SK-N-SH (cell line): Measurements from ENCODE around the gene FETUB. TPM values are rescaled to one million over a fixed set of nuclear protein-coding genes. Genes with fewer than 3 reads are reported as not detected.

Experiments
- CTCF ChIA-PET: fragments of 300-600, 350-600 bp; formaldehyde crosslinking; extraction: SDS; loops from one replicate; lab custom pipeline; 2021; lab: Yijun Ruan, JAX
- POLR2A ChIA-PET: fragments of 350-600 bp; sonication (Branson Sonifier 250); formaldehyde crosslinking; extraction: SDS; loops from one replicate; lab custom pipeline; 2020; ENCODE audit warnings: antibody characterized with exemption, inconsistent platforms; lab: Yijun Ruan, JAX
- DNase-seq: peaks from one replicate; pipeline ENCODE4 v3.0.0; 2012
- H2AFZ ChIP-seq: fragments of 200-600 bp; sonication (generic); 2 replicates; pipeline ENCODE4 v1.8.1; 2016; ENCODE audit warnings: antibody characterized with exemption, mild to moderate bottlenecking, low read depth
- H3F3A ChIP-seq: fragments of 200-600 bp; sonication (generic); replicated peaks from 2 replicates; pipeline ENCODE3; 2016; ENCODE audit warnings: antibody characterized with exemption, mild to moderate bottlenecking; ENCODE audit not compliant: insufficient read depth
- H3K27ac ChIP-seq, 2 experiments: fragments of 200-500 bp in 1 of 2; fragments of 200-600 bp in 1 of 2; sonication (Bioruptor generic) in 1 of 2; sonication (generic), shearing (Covaris generic) in 1 of 2; 2 replicates each; pipeline versions ENCODE4 v1.5.1 to v1.6.1; 2014 to 2016; ENCODE audit warnings: low read depth in 2 of 2, inconsistent platforms in 1 of 2, low read length in 1 of 2, mild to moderate bottlenecking in 1 of 2, mixed read lengths in 1 of 2
- H3K27me3 ChIP-seq: fragments of 200-600 bp; sonication (generic), shearing (Covaris generic); 2 replicates; pipeline ENCODE4 v1.6.1; 2016; ENCODE audit warnings: mixed run types; ENCODE audit not compliant: insufficient read depth
- H3K36me3 ChIP-seq, 2 experiments: fragments of 200-500 bp in 1 of 2; fragments of 200-600 bp in 1 of 2; sonication (Bioruptor generic) in 1 of 2; sonication (generic) in 1 of 2; replicated peaks in 1 of 2; 2 replicates each; pipeline versions ENCODE3 to v1.5.1; 2014 to 2016; ENCODE audit warnings: low read length in 1 of 2, mild to moderate bottlenecking in 1 of 2; ENCODE audit not compliant: insufficient read depth in 2 of 2, control insufficient read depth in 1 of 2
- H3K4me1 ChIP-seq, 2 experiments: fragments of 200-500 bp in 1 of 2; fragments of 200-600 bp in 1 of 2; sonication (Bioruptor generic) in 1 of 2; sonication (generic), shearing (Covaris generic) in 1 of 2; 2 replicates each; pipeline versions ENCODE4 v1.5.1 to v1.6.1; 2014 to 2016; ENCODE audit warnings: low read depth in 1 of 2, low read length in 1 of 2, mixed run types in 1 of 2; ENCODE audit not compliant: insufficient read depth in 2 of 2, control insufficient read depth in 1 of 2
- H3K4me2 ChIP-seq: fragments of 200-600 bp; sonication (generic), shearing (Covaris generic); 2 replicates; pipeline ENCODE4 v1.6.1; 2017; ENCODE audit warnings: mixed run types
- H3K4me3 ChIP-seq, 2 experiments: fragments of 200-500 bp in 1 of 2; fragments of 200-600 bp in 1 of 2; sonication (Bioruptor generic) in 1 of 2; sonication (generic), shearing (Covaris generic) in 1 of 2; 2 replicates each; pipeline versions ENCODE4 v1.5.1 to v1.8.1; 2014 to 2016; ENCODE audit warnings: low read depth in 2 of 2, inconsistent platforms in 1 of 2, low read length in 1 of 2, mild to moderate bottlenecking in 1 of 2, mixed read lengths in 1 of 2, moderate library complexity in 1 of 2
- H3K79me2 ChIP-seq: fragments of 200-600 bp; sonication (generic); 2 replicates; pipeline ENCODE4 v1.8.1; 2017; ENCODE audit warnings: mild to moderate bottlenecking; ENCODE audit not compliant: insufficient read depth
- H3K9ac ChIP-seq: fragments of 200-600 bp; sonication (generic); 2 replicates; pipeline ENCODE4 v1.6.1; 2017; ENCODE audit warnings: mixed run types
- H3K9me2 ChIP-seq: fragments of 200-600 bp; sonication (generic); 2 replicates; pipeline ENCODE4 v1.6.1; 2017; ENCODE audit warnings: mixed run types
- H3K9me3 ChIP-seq: fragments of 200-600 bp; sonication (generic); 2 replicates; pipeline ENCODE4 v1.6.1; 2017; ENCODE audit warnings: mixed run types, mild to moderate bottlenecking, moderate library complexity
- H4K20me1 ChIP-seq: fragments of 200-600 bp; sonication (generic); 2 replicates; pipeline ENCODE4 v1.6.1; 2017; ENCODE audit warnings: mild to moderate bottlenecking, mixed run types; ENCODE audit not compliant: insufficient read depth
- CHD2 ChIP-seq: fragments of 150-350 bp; IDR thresholded peaks from 2 replicates; pipeline ENCODE4 v1.6.1; 2018; ENCODE audit warnings: low read length; ENCODE audit not compliant: partially characterized antibody
- ELF1 ChIP-seq: IDR thresholded peaks from 2 replicates; pipeline ENCODE4 v1.4.0; 2012
- EP300 ChIP-seq, 2 experiments: IDR thresholded peaks; 2 replicates each; pipeline versions ENCODE4 v1.4.0 to v1.6.1; 2012; ENCODE audit warnings: borderline replicate concordance in 1 of 2, low read depth in 1 of 2, low read length in 1 of 2
- FOSL2 ChIP-seq: IDR thresholded peaks from 2 replicates; pipeline ENCODE4 v1.4.0; 2012; ENCODE audit warnings: low read depth, mild to moderate bottlenecking, moderate library complexity, borderline replicate concordance
- FOXJ3 ChIP-seq: sonication (generic); formaldehyde crosslinking; IDR thresholded peaks from 2 replicates; pipeline ENCODE4 v1.5.1; 2020; ENCODE audit warnings: mild to moderate bottlenecking, missing genetic modification reagents
- GABPA ChIP-seq: IDR thresholded peaks from 2 replicates; pipeline ENCODE4 v1.4.0; 2012; ENCODE audit warnings: low read depth, mild to moderate bottlenecking
- GATA2 ChIP-seq: sonication (generic); formaldehyde crosslinking; IDR thresholded peaks from 2 replicates; pipeline ENCODE4 v1.5.0; 2020; ENCODE audit warnings: mild to moderate bottlenecking, missing genetic modification reagents
- JUND ChIP-seq: IDR thresholded peaks from 2 replicates; pipeline ENCODE4 v1.4.0; 2012
- MXI1 ChIP-seq: IDR thresholded peaks from 2 replicates; pipeline ENCODE4 v1.6.1; 2012; ENCODE audit warnings: mild to moderate bottlenecking, low read depth, low read length, improper control_type of control experiment
- NFIC ChIP-seq: IDR thresholded peaks from 2 replicates; pipeline ENCODE4 v1.4.0; 2012; ENCODE audit warnings: borderline replicate concordance
- NRF1 ChIP-seq: IDR thresholded peaks from 2 replicates; pipeline ENCODE4 v1.6.1; 2012; ENCODE audit warnings: low read depth, mild to moderate bottlenecking, low read length
- POLR2AphosphoS5 ChIP-seq: IDR thresholded peaks from 2 replicates; pipeline ENCODE4 v1.6.1; 2012; ENCODE audit warnings: low read depth, low read length
- RAD21 ChIP-seq: IDR thresholded peaks from 2 replicates; pipeline ENCODE4 v1.6.1; 2012; ENCODE audit warnings: mild to moderate bottlenecking, low read length
- RCOR1 ChIP-seq: fragments of 150-350 bp; IDR thresholded peaks from 2 replicates; pipeline ENCODE4 v1.6.1; 2017; ENCODE audit warnings: antibody characterized with exemption, low read length
- RFX5 ChIP-seq: IDR thresholded peaks from 2 replicates; pipeline ENCODE4 v1.6.1; 2012; ENCODE audit warnings: mild to moderate bottlenecking, improper control_type of control experiment, low read length
- SMC3 ChIP-seq: IDR thresholded peaks from 2 replicates; pipeline ENCODE4 v1.6.1; 2012; ENCODE audit warnings: low read depth, low read length, improper control_type of control experiment
- TCF12 ChIP-seq: IDR thresholded peaks from 2 replicates; pipeline ENCODE4 v1.4.0; 2012
- TEAD4 ChIP-seq: IDR thresholded peaks from 2 replicates; pipeline ENCODE4 v1.4.0; 2012; ENCODE audit warnings: mild to moderate bottlenecking, borderline replicate concordance; ENCODE audit not compliant: insufficient read depth
- USF2 ChIP-seq: fragments of 150-350 bp; IDR thresholded peaks from 2 replicates; pipeline ENCODE4 v1.6.1; 2017; ENCODE audit warnings: antibody characterized with exemption, low read length, low read depth, borderline replicate concordance
- YY1 ChIP-seq: IDR thresholded peaks from 2 replicates; pipeline ENCODE4 v1.4.0; 2012; ENCODE audit warnings: low read depth, mild to moderate bottlenecking
- whole genome bisulfite sequencing: methylation state at CpG from one replicate; pipeline ENCODE4 v1.1.6; 2017; ENCODE audit warnings: low lambda C conversion rate; 5-methylcytosine and 5-hydroxymethylcytosine counted together
- polyA plus RNA-seq, 3 experiments: library from polyadenylated mRNA; depleted of rRNA; stranded (reverse); fragments of >200 nt; gene quantifications; 2 replicates each; pipeline ENCODE4 v1.2.3, GENCODE V29; 2012
- TF ChIP-seq, protein P1 (sequence below): IDR thresholded peaks from 2 replicates; pipeline ENCODE4; 2012
- TF ChIP-seq, protein P2 (sequence below): fragments of 150-350 bp; IDR thresholded peaks from 2 replicates; pipeline ENCODE4 v1.6.1; 2016; ENCODE audit warnings: mild to moderate bottlenecking, low read depth, low read length
- TF ChIP-seq, protein P3 (sequence below): IDR thresholded peaks from 2 replicates; pipeline ENCODE4 v1.4.0; 2012; ENCODE audit warnings: low read depth, borderline replicate concordance

Gene FETUB
- polyA plus RNA-seq, 1 of the 3 experiments (the other 2 are of a cell fraction) = 0.05 TPM

- no peaks in the 10 kb centered on the region for H3K36me3 ChIP-seq
- H3K4me3 ChIP-seq = no peak overlapping the region
- no peaks in the 10 kb centered on the region for H3K79me2 ChIP-seq
- ChIA-PET POLR2A (no interaction called here), CTCF (interaction anchor here (0.9 kb wide), 1 partner anchor 79 kb away, joined by 3 read pairs; no protein-coding TSS in a partner anchor)
- H3K4me1 ChIP-seq = no peaks in the 10 kb centered on the region; a peak in 1 of 4 replicates
- no peaks in the 10 kb centered on the region for H3K9me2 ChIP-seq
- no peaks in the 10 kb centered on the region for H4K20me1 ChIP-seq
- H3F3A ChIP-seq = no peaks in the 10 kb centered on the region
- TF ChIP-seq NRF1 (no peak), CHD2 (no peak), JUND (no peak), RAD21 (no peak), USF2 (no peak), MXI1 (no peak), GATA2 (no peak), RFX5 (no peak), GABPA (no peak), SMC3 (no peak), YY1 (no peak), POLR2AphosphoS5 (no peak), RCOR1 (no peak), FOXJ3 (CRISPR knock-in tag) (no peak), TCF12 (no peak), FOSL2 (no peak), TEAD4 (no peak)
- TF ChIP-seq, protein P1, sequence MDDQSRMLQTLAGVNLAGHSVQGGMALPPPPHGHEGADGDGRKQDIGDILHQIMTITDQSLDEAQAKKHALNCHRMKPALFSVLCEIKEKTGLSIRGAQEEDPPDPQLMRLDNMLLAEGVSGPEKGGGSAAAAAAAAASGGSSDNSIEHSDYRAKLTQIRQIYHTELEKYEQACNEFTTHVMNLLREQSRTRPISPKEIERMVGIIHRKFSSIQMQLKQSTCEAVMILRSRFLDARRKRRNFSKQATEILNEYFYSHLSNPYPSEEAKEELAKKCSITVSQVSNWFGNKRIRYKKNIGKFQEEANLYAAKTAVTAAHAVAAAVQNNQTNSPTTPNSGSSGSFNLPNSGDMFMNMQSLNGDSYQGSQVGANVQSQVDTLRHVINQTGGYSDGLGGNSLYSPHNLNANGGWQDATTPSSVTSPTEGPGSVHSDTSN = no peak
- TF ChIP-seq, all 33 proteins: peak for 0
- no peak overlapping the region for H3K9ac ChIP-seq
- H2AFZ ChIP-seq = no peak overlapping the region
- 38% methylated on average over 6 of the region's 6 CpGs for WGBS
- no peaks in the 10 kb centered on the region for H3K9me3 ChIP-seq
- no peak overlapping the region for H3K4me2 ChIP-seq
- no peak overlapping the region for H3K27ac ChIP-seq
- DNase-seq = no peak
- no peaks in the 10 kb centered on the region; the same call in 1 of the 2 replicates for H3K27me3 ChIP-seq
Measured at GRCh38 chr3:186694288-186695032, 54.3 kb downstream of the FETUB start.

- 59% methylated on average over 2 of the region's 2 CpGs for WGBS
- Histone ChIP-seq H3K9ac (no peak overlapping the region), H3K36me3 (no peaks in the 10 kb centered on the region), H3K27ac (no peak overlapping the region), H3K9me2 (no peaks in the 10 kb centered on the region), H2AFZ (no peak overlapping the region), H4K20me1 (no peaks in the 10 kb centered on the region), H3K79me2 (no peaks in the 10 kb centered on the region), H3F3A (no peaks in the 10 kb centered on the region), H3K4me1 (no peaks in the 10 kb centered on the region; a peak in 1 of 4 replicates), H3K9me3 (no peaks in the 10 kb centered on the region), H3K4me2 (no peak overlapping the region), H3K27me3 (no peaks in the 10 kb centered on the region; the same call in 1 of the 2 replicates), H3K4me3 (no peak overlapping the region)
- ChIA-PET POLR2A (no interaction called here), CTCF (no interaction called here)
- no peak for DNase-seq
- TF ChIP-seq EP300 (IDR thresholded peaks at IDR 0.05; ENCODE audit: borderline replicate concordance in 1 of 2, low read depth in 1 of 2, low read length in 1 of 2) (no peak), TEAD4 (no peak), ELF1 (no peak), YY1 (no peak), NRF1 (no peak), TCF12 (no peak), FOSL2 (no peak), NFIC (no peak), RFX5 (no peak), GATA2 (no peak), GABPA (no peak), SMC3 (no peak), RCOR1 (no peak)
- TF ChIP-seq, protein P1 = no peak
- TF ChIP-seq, protein P2, sequence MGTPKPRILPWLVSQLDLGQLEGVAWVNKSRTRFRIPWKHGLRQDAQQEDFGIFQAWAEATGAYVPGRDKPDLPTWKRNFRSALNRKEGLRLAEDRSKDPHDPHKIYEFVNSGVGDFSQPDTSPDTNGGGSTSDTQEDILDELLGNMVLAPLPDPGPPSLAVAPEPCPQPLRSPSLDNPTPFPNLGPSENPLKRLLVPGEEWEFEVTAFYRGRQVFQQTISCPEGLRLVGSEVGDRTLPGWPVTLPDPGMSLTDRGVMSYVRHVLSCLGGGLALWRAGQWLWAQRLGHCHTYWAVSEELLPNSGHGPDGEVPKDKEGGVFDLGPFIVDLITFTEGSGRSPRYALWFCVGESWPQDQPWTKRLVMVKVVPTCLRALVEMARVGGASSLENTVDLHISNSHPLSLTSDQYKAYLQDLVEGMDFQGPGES = no peak
- TF ChIP-seq, protein P3, sequence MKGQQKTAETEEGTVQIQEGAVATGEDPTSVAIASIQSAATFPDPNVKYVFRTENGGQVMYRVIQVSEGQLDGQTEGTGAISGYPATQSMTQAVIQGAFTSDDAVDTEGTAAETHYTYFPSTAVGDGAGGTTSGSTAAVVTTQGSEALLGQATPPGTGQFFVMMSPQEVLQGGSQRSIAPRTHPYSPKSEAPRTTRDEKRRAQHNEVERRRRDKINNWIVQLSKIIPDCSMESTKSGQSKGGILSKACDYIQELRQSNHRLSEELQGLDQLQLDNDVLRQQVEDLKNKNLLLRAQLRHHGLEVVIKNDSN = no peak
Measured at GRCh38 chr3:186696522-186696921, 56.3 kb downstream of the FETUB start.
